GM19328 (cell line): ENCODE measurements around the gene SDF2L1.
A peak's percentile ranks its signal among the peaks of the same experiment; 100 is the strongest.
"Not testable (repeated sequence)": the region's sequence is repeated elsewhere in the genome, so short reads cannot be mapped to it uniquely, and the experiment has no call there.

ENCODE experiments used
- ATAC-seq: cut with Tn5 transposase; IDR thresholded peaks from one replicate; pipeline ENCODE4 v1.9.1; 2021; ENCODE audit warnings: mild to moderate bottlenecking, moderate library complexity; ENCODE audit not compliant: unreplicated experiment

SDF2L1 gene

DNA sequence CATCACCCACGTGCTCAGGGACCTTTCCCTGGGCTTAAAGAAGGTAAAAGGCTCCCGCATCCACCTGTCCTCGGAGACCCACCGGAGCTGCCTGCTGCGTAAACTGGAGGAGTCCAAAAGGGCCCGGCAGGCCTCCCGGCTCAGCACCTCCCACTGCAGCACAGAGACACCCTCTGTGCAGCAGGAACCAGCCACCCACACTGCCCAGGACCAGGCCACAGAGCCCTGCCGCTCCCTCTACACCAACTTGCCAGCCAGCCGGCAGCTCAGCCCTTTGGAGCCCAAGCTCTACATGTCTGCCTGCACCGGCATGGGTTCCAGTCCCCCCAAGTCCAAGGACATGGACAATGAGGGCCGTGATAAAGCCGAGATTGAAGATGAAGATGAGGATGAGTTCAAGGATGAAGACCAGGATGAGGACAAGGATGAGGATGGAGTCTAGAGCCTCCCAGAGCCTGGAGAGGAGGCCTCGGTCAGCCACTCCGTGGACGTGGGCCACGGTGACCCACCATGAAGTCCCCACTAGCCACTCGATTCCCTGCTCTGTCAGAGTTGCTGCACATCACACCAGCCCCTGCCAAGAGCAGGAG, 5.4 kb upstream of the SDF2L1 start:
- ATAC-seq: no peak

DNA sequence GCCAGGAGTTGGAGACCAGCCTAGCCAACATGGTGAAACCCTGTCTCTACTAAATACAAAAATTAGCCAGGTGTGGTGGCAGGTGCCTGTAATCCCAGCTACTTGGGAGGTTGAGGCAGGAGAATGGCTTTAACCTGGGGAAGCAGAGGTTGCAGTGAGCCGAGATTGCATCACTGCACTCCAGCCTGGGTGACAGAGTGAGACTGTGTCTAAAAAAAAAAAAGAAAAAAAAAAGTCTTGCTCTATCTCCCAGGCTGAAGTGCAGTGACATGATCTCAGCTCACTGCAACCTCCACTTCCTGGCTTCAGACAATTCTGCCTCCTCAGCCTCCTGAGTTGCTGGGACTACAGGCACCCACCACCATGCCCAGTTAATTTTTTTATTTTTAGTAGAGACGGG, 4.7 kb upstream of the SDF2L1 start:
- ATAC-seq: not testable (repeated sequence)

DNA sequence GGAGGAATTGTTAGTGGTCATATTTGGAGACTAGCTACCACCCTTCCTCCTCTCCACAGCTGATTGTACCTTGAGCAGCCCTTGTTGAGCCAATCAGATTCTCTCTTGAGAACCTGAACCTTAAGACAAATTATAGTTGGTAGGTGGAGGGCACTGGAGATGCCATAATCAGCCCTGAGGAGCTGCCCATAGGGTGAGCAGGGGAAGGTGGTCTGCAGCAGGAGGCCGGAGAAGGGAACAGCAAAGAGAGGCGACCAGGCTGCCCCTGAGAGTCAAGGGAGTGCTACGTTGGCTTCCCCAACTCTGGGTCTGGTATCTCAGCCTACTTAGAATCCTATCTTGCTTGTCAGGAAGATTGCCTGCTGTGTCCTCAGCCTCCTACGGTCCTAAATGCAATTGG, 2.7 kb upstream of the SDF2L1 start:
- no peak for ATAC-seq

DNA sequence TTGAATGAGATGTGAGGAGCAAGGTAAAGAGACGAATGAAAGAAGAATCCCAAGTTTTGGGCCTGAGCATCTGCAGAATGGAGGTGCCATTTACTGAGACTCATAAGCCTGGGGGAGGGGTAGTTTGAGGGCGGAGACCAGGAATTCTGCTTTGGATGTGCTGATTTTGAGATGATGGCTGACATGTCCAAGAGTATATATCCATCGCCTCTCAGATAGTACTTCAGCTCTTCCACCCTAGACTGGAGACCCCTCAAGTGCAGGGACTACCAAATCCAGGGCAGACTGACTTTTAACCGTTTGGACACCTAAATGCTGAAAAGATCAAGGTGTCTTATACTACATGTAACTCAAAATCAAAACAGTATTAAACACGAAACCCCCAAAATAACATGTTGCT, 1.3 kb upstream of the SDF2L1 start:
- no peak for ATAC-seq

DNA sequence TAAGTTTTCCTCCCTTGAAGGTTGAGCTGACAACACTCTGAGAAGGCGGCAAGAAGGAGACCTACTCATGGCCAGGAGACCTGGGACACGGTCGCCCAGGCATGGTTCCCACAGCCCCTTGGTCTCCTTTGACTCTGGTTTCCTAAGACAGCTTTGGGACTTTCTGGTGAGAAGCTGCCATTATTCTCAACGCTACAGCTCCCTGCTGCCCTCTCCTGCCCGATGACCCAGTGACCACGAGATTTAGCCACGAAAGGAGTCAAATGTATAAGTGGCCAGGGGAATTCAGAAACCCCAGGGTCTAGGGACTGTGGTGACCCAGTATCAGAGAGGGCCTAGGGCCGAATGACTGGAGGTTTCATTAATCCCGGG, 699 bp upstream of the SDF2L1 start:
- ATAC-seq: no peak

DNA sequence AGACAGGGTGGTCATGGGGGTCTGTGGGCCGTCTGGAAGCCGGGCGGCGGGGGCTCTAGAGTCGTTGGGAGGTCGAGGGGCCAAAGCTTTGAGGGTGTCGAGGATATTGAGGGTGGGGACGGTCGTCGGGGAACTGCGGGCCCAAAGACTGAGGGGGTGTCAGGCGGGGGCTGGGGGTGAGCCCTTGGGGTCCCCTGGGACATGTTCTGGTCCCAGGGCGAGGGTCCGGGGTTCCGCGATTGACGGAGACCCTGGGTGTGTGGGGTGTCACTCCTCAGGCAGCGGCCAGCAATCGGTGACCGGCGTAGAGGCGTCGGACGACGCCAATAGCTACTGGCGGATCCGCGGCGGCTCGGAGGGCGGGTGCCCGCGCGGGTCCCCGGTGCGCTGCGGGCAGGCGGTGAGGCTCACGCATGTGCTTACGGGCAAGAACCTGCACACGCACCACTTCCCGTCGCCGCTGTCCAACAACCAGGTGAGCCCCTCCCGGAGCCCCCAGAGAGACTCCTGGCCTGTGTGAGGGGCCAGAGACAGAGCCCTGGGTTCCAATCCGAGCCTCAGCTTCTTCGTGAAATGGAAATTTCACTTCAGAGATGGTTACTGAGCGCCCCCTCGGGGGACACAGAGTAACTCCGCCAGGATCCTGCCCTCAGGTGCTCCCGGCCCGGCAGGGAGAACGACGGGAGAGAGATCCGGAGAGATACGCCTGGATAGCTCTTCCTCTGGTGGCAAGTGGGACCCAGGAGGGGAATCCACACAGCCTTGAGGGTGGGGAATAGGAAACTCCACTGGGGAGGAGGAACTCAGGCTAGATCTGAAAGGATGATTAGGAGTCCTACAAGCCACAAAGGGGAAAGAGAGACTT, 714 bp downstream of the SDF2L1 start:
- ATAC-seq: no peak

DNA sequence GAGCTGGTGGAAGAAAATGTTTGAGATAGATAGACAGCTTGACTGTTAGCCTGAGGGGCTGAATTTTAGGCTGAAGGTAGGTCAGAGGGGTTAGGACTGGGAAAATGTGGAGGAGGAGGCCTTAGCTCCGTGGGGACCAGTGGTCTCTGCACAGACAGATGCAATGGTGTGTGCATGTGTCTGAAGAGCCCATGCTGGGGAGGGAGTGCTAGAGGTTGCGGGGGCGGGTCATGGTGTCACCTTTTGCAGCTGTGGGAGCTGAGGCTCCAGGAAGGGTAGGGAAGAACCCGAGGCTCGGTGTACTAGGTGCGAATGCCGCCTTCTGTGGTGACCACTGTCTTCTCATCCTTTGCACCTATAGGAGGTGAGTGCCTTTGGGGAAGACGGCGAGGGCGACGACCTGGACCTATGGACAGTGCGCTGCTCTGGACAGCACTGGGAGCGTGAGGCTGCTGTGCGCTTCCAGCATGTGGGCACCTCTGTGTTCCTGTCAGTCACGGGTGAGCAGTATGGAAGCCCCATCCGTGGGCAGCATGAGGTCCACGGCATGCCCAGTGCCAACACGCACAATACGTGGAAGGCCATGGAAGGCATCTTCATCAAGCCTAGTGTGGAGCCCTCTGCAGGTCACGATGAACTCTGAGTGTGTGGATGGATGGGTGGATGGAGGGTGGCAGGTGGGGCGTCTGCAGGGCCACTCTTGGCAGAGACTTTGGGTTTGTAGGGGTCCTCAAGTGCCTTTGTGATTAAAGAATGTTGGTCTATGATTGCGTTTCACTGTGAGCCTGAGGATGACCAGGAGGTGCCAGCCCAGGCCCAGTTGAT, 1.6 kb downstream of the SDF2L1 start:
- no peak for ATAC-seq

DNA sequence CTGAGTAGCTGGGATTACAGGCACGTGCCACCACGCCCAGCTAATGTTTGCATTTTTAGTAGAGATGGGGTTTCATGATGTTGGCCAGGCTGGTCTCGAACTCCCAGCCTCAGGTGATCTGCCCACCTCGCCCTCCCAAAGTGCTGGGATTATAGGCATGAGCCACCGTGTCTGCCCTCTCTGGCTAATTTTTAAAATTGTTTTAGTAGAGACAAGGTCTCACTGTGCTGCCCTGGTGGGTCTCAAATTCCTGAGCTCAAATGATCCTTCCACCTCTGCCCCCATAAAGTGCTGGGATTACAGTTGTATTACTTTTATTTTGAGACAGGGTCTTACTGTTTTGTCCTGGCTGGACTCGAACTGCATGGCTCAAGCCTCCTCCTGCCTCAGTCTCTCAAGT, 3.4 kb downstream of the SDF2L1 start:
- not testable (repeated sequence) for ATAC-seq

- ATAC-seq: no peak
Measured at GRCh38 chr22:21646608-21647590, 4.8 kb downstream of the SDF2L1 start.

- ATAC-seq: no peak
Measured at GRCh38 chr22:21650280-21650679, 8.2 kb downstream of the SDF2L1 start.

GRCh38 chr22:21650823-21651520, 8.9 kb downstream of the SDF2L1 start:
- no peak for ATAC-seq

GRCh38 chr22:21651521-21652009, 9.5 kb downstream of the SDF2L1 start:
- ATAC-seq: peak; percentile 24

DNA sequence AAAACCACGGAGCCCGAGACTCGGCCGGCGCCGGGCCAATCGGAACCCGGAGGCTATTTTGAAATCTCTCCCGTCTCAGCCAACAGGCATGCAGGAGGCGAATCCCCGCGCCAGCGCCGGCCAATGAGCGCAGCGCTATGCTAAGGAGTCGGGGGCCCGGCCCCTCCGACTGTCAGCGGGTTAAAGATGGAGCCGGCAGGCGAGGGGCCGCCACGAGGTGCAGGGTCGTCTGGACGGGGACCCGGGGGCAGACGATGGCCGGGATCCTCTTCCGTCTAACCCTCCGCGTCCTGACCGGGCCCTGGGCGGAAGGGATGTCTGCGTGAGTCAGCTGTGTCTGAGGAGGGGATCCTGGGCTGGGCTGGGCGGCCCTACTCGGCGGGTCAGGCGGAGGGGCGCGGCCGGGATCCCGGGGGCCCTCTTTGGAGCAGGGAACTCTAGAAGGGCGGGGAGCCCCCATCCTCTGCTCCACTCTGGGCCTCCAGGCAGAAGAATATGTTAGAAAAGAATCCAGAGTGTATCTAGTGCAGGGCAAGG, 10.0 kb downstream of the SDF2L1 start:
- peak; percentile 92 for ATAC-seq

- no peak for ATAC-seq
Measured at GRCh38 chr22:21652547-21653545, 10.7 kb downstream of the SDF2L1 start.

DNA sequence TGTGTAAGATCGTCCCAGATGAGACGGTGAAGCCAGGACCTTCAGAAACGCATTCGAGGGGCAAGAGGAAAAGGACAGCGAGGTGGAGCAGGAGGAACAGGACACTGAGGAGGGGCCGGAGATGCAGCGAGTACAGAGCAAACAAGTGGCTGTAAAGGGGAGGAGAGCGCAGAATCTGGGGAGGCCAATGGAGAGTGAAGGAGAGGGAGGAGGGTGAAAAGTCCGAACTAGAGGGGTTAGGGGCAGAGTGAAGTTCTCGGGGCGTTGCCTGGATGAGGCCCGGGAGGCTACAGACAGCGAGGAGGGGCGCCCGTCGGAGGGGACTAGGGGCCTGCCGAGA, 14.9 kb downstream of the SDF2L1 start:
- ATAC-seq: no peak

- ATAC-seq: peak; percentile 72
Measured at GRCh38 chr22:21657360-21658032, 15.4 kb downstream of the SDF2L1 start.

DNA sequence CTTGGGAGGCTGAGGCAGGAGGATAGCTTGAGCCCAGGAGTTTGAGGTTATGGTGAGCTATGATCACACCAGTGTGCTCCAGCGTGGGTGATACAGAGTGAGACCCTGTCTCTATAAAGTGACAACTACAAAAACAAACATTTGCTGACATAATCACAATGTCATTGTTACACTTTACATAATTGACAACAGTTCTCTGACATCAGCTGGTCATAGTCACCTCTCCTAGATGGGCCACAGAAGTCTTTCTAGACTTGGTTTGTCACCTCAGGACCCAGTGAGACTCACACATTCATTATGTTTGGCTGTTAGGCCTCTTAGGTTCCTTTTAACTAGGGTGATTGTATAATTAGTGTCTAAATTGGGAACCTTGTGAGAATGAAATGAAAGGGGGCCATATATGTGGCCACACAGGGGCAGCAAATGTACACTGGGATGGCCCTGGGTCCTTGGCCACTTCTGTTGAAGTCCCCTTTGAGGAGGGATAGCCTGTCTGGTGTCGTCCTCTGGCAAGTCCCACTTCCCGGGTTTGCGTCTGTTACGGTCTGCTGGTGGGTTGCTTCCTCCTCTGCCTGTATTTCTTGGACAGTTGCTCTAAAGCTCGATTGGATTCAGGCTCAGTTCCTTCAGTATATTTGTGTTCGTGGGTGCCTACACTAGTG, 17.9 kb downstream of the SDF2L1 start:
- no peak for ATAC-seq
